ENCODE measurements around the gene TMEM131L.

TMEM131L gene

GRCh38 chr4:153481478-153481877 lies 15.3 kb downstream of the TMEM131L start:
- DNase-seq = no peak

- no peak for DNase-seq
Observed at GRCh38 chr4:153483432-153484418, 17.6 kb downstream of the TMEM131L start.

- DNase-seq = no peak
Observed at GRCh38 chr4:153485359-153485758, 19.2 kb downstream of the TMEM131L start.

GRCh38 chr4:153485860-153486259 lies 19.7 kb downstream of the TMEM131L start:
- DNase-seq = no peak

GRCh38 chr4:153486281-153487151 lies 20.4 kb downstream of the TMEM131L start:
- DNase-seq = no peak

- peak; percentile 77 to 83 for DNase-seq
Observed at GRCh38 chr4:153488006-153488891, 22.1 kb downstream of the TMEM131L start.

- DNase-seq = no peak
Observed at GRCh38 chr4:153489856-153490558, 23.8 kb downstream of the TMEM131L start.

GRCh38 chr4:153490985-153491483 lies 24.9 kb downstream of the TMEM131L start:
- DNase-seq = no peak

GRCh38 chr4:153494562-153494961 lies 28.4 kb downstream of the TMEM131L start:
- no peak for DNase-seq

GRCh38 chr4:153495480-153496193 lies 29.5 kb downstream of the TMEM131L start:
- DNase-seq = no peak

GRCh38 chr4:153497091-153497531 lies 31.0 kb downstream of the TMEM131L start:
- peak; percentile 34 to 63 for DNase-seq

- DNase-seq = no peak
Observed at GRCh38 chr4:153497988-153498967, 32.1 kb downstream of the TMEM131L start.

GRCh38 chr4:153499005-153499404 lies 32.8 kb downstream of the TMEM131L start:
- no peak for DNase-seq

- DNase-seq = no peak
Observed at GRCh38 chr4:153501578-153501977, 35.4 kb downstream of the TMEM131L start.

GRCh38 chr4:153502584-153502983 lies 36.4 kb downstream of the TMEM131L start:
- DNase-seq = no peak

GRCh38 chr4:153506341-153507309 lies 40.5 kb downstream of the TMEM131L start:
- DNase-seq = no peak

GRCh38 chr4:153507310-153508073 lies 41.3 kb downstream of the TMEM131L start:
- no peak for DNase-seq

All from CD4-positive, alpha-beta T cell treated with Interleukin-1 beta for 1 hour (primary cell).